GM12891 (cell line): Measurements from ENCODE around the gene ANKRD23.

Experiments used
- POLR2A ChIP-seq: IDR thresholded peaks from 2 replicates; pipeline ENCODE4 v1.6.1; 2011; ENCODE audit warnings: low read depth, low read length, control low read depth
- POLR2AphosphoS5 ChIP-seq: IDR thresholded peaks from 2 replicates; pipeline ENCODE4 v1.6.1; 2011; ENCODE audit warnings: low read depth, low read length, control low read depth
- SPI1 ChIP-seq: IDR thresholded peaks from 2 replicates; pipeline ENCODE4 v1.6.1; 2011; ENCODE audit warnings: low read depth, low read length, control low read depth
- TAF1 ChIP-seq: IDR thresholded peaks from 2 replicates; pipeline ENCODE4 v1.6.1; 2011; ENCODE audit warnings: low read depth, low read length, control low read depth

DNA sequence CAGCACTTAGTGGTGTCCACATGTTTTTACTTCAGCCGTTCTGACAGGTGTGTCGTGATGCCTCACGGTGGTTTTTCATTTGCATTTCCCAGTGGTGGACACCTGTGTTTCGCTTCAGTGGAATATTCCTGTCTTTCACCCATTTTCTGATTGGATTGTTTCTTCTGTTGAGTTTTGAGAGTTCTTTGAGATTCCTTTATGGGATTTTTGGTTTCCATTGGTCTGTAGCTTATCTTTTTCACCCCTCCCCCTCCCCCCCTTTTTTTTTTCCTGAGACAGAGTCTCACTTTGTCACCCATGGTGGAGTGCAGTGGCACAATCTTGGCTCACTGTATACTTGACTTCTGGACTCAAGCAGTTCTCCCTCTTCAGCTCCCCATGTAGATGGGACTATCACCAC lies 8.0 kb downstream of the ANKRD23 start:
- no peak for TF ChIP-seq POLR2A
- no peak for TF ChIP-seq POLR2AphosphoS5
- TF ChIP-seq TAF1: no peak
- TF ChIP-seq SPI1: no peak
